Measurements from ENCODE around the gene KLK1.
"Not testable (repeated sequence)": the region's sequence is repeated elsewhere in the genome, so short reads cannot be mapped to it uniquely, and the experiment has no call there.

KLK1 gene

DNA sequence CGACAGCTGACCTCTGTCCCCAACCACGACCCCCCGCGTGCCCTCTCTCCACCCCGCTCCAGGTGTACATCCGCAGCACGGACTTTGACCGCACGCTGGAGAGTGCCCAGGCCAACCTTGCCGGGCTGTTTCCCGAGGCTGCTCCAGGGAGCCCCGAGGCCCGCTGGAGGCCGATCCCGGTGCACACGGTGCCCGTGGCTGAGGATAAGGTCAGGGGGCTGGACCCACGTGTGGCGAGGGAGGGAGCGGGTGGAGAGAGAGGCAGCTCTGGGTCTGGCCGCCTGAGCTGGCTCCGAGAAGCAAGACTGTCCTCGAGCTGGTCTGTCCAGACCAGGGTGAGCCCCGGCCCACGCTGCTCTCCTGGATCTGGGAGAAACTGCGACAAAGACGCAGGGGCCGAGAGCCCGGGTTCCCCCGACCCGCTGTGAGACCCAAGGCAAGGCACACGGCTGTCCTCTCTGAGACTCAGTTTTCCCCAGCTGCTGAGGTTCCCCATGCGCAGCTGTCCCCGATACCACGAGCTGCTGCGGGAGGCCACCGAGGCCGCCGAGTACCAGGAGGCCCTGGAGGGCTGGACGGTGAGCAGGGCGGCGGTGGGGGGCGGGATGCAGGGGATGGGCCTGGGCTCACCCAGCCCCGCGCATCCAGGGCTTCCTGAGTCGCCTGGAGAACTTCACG lies 31.9 kb downstream of the KLK1 start:
- DNase-seq, result no peak

DNA sequence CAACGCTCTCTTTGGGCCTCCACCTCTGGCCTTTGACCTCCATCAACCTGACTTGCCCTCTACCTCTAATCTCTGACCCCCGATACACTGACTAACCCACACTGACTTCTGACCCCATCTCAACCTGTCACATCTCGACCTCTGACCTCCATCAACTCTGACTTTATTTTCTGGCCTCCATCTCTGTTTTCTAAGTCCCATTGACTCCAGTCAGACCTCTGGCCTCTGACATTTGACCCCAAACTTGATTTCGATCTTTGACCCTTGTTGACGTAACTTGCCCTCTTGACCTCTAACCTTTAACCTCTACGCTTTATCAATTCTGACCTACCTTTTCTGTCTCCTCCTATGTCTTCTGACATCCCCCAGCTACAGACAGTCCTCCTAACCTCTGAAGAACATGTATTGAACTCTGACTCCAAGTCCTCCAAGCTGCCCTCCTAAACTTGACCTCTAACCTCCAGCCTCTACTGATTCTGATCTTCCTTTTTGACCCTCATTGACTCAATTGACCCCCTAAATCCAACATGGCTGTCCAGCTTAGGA lies 32.6 kb downstream of the KLK1 start:
- DNase-seq, result no peak

DNA sequence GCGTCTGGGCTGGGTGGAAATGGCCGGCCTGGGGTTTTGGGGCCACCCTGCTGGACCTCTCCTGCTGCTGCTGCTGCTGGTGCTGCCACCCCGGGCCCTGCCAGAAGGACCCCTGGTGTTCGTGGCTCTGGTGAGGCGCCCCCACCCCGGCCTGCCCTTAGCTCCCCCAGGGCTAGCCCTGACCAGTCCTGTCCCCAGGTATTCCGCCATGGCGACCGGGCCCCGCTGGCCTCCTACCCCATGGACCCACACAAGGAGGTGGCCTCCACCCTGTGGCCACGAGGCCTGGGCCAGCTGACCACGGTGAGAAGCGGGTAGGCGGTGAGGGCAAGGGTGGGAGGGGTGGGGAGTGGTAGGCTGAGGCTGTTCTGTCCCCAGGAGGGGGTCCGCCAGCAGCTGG lies 33.2 kb downstream of the KLK1 start, which contains the start of gene ACP4:
ACP4 (plus strand) TSS at position 20 of the 400 bp plus-strand sequence; CDS start at position 20, 0 bp downstream.
- no peak for DNase-seq

DNA sequence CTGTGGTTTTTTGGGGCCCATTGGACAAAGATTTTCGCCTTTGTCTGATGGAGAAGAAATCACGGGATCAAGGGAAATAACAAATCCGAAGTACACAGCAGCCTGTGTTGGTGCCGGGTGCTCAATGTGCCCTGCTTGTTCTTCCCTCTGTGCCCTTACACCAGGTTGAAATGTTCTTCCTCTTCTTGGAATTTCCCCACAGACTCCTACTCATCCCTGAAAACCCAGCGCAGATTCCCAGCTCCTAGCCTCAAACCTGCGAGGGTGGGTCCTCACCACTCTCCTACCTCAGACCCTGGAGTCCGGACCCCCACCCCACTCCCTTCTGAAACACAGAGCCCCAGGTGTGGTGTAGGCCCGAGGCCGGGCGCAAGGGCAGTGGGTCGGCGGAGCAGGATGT lies 38.3 kb downstream of the KLK1 start:
- DNase-seq, result no peak

DNA sequence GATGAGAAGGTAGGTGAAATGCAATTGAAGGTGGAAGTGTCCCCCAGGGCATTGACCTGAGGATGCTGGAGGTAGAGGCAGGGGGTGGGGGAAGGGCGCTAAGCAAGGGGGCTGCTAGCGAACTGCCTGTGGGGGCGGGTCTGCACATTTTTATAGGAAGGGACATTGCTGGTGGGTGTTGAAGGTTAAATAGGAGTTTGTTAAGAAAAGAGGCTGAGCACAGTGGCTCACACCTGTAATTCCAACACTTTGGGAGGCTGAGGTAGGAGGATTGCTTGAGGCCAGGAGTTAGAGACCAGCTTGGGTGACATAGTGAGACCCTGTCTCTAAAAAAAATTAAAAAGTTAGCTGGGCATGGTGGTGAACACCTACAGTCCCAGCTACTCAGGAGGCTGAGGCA lies 38.9 kb downstream of the KLK1 start:
- DNase-seq, result no peak

DNA sequence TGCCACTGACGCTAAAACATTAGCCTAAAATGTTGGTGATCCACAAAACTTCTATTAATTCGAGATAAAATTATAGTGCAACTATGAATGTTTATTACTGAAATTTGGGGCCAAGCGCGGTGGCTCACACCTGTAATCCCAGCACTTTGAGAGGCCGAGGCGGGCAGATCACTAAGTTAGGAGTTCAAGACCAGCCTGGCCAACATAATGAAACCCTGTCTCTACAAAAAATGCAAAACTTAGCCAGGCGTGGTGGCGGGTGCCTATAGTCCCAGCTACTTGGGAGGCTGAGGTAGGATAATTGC lies 39.8 kb downstream of the KLK1 start:
- not testable (repeated sequence) for DNase-seq

DNA sequence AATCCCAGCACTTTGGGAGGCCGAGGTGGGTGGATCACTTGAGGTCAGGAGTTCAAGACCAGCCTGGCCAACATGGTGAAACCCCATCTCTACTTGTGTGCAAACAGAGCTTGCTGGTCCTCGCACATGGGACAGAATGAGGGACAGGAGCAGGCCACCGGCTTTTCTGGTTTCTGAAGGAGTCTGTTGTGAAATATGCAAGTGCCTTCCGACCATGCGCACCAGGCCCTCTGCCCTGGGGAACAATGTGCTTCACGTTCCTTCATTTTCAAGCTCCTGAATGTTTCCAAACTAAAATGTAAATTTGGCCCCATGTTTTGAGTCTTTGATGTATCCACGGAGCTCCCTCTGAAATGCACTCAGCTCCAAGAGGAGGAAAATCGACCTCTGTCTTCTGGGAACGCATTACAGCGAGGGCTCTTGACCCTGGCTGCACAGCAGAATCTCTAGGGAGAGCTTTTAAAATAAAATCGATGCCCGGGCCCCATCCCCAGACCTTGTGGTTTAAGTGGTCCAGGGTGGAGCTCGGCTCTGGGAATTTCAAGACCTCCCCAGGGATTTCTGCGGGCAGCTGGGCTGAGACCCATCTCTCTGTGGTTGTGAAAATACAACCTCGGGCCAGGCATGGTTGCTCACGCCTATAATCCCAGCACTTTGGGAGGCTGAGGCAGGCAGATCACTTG lies 42.7 kb downstream of the KLK1 start:
- DNase-seq, result no peak

DNA sequence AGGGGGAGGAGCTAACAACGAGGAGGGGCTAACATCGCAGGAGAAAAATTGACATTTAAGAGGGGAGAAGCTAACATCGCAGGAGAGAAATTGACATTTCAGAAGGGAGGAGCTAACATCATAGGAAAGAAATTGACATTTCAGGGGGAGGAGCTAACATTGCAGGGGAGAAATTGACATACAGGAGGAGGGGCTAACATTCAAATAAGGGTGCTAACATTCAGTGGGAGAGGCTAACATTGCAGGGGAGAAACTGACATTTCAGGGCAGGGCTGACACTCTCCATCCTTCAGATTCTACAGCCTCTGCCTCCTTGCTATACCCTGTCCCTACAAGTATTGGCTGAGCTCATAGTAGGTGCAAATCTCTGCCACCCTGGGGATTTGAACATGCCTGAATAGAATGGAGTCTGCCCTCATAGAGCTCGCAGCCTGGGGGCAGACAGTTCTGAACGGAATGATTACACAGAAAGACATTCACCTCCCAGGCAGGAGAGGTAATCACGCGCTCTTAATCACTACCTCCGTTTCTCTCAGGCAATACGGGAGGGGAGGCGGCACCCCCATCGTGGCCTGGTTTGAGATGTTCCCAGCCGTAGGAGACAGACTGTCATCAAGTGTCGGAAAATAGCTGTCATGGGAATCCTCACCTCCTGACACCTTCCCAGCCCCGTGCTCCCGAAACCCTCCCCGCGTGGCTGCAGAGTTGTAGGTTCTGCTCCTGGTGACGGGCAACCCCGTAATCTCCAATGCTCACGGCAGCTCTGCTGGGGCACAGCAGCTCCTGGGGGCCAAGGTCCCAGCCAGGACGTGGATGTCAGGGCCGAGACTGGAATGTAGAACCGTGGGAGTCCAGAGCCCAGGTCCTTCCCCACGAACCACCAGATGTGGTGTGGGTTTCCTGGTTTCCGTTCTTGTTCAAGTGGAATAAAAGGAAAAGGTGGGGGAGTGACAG lies 43.8 kb downstream of the KLK1 start:
- DNase-seq, result no peak

DNA sequence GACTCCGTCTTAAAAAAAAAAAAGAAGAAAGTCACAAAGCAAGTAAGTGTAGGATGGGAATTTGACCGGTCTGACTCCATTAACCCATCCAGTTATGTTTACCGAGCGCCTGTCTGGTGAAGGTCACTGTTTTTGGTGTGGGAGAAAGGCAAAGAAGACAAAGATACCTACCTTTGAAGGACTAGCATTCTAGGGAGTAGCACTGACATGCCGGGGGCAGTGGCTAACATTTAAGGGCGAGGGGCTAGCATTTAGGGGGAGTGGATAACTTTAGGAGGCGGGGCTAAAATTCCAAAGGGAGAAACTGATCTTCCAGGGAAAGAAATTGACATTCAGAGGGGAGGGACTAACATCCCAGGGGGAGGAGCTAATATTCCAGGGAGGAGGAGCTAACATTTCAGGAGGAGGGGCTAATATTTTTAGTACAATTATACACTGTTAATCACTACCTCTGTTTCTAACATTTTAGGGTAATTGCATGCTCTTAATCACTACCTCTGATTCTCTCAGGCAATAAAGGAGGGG lies 44.6 kb downstream of the KLK1 start:
- no peak for DNase-seq

DNA sequence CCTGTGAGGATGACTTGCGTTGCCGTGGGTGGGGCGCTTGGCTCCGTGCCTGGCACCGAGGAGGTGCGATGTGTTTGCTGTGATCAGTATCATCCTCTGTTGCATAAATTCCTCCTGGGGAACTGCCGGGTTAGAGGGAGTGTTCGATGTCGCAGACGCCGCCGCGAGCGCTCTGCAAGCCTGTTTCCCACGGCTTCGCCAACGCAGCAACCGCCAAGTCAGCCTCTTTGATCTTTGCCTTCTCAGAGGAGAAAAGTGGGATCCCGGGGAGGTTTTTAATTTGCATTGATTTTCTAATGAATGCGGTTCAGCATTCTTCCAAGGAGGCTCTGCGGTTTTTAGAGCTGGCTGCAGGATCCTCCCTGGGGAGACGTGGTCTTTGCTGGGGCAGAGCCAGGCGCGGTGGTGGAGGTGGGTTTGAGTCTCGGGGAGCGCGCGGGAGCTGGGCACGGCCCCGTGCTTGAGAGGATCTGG lies 45.7 kb downstream of the KLK1 start:
- peak; percentile 24 for DNase-seq

DNA sequence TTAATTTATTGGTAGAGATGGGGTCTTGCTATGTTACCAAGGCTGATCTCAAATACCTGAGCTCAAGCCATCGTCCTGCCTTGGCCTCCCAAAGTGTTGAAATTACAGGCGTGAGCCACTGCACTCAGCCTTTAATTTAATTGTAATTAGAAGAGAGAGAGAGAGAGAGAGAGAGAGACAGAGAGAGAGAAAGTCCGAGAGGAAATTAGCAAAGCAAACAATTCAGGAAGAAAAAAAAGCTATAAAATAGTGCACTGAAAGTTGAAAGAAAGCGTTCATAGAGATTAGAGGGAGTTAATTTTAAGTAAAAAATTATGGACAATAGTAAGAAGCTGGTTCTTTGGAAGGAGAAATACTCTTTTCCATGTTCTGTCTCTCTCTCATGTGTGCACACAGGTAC lies 46.3 kb downstream of the KLK1 start:
- no peak for DNase-seq

DNA sequence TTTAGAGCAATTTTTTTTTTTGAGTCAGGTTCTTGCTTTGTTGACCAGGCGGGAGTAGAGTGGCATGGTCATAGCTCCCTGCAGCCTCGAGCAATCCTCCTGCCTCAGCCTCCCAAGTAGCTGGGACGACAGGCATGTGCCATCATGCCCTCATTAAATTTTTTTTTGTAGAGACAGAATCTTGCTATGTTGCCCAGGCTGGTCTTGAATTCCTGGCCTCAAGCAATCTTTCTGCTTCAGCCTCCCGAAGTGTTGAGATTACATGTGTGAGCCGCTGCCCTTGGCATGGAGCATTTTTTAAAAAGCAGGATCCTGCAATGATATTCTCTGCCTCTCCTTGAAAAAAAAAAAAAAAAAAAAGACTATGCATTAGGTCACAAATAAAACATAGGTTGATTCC lies 47.5 kb downstream of the KLK1 start:
- DNase-seq, result no peak

DNA sequence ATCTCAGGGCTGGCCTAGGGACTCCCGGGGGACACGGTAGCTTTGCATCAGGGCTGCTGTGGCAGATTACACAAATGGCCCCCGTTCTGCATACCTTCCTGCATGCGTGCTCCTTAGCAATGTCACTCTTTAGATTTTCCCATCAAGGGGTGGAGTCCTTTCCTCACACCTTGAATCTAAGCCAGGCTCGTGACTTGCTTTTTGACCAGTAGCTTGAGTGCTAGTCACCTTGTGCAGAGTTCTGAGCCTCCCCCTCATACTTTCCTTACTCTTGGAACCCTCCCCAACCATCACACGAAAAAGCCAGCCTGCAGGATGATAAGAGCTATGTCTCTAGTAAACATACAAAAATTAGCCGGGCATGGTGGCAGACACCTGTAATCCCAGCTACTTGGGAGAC lies 50.1 kb downstream of the KLK1 start:
- not testable (repeated sequence) for DNase-seq

DNA sequence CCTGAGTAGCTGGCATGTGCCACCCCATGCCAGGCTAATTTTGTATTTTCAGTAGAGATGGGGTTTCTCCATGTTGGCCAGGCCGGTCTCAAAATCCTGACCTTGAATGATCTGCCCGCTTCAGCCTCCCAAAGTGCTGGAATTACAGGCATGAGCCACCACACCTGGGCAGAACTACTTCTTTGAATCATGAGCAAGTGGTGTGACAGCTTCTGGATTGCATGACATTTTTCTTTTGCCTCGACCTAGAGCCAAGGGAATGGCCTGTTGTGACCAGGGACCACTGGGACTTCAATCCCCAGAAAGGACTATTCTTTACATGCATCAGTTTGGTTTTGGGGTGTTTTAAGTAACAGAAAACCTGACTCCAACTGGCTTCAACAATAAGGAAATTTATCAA lies 50.7 kb downstream of the KLK1 start:
- DNase-seq, result not testable (repeated sequence)

DNA sequence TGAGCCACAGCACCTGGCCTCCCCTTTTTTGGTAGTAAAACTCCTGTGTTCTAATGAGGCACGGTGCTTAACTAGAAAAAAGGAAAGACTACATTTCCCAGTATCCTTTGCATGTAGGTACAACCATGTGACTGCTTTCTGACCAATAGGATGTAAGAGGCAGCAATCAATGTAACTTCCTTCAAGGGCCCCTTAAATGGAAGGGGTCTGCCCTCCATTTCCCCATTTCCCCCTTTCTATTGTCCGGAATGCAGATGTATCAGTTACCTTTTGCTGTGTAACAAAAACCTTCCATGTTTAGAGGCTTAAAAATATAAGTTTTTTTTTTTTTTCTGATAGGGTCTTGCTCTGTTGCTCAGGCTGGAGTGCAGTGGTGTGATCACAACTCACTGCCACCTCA lies 51.1 kb downstream of the KLK1 start:
- peak; percentile 20 for DNase-seq

DNA sequence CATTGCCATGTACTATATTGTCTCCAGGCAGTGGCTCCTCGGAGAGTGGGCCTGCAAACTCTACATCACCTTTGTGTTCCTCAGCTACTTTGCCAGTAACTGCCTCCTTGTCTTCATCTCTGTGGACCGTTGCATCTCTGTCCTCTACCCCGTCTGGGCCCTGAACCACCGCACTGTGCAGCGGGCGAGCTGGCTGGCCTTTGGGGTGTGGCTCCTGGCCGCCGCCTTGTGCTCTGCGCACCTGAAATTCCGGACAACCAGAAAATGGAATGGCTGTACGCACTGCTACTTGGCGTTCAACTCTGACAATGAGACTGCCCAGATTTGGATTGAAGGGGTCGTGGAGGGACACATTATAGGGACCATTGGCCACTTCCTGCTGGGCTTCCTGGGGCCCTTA lies 52.7 kb downstream of the KLK1 start:
- DNase-seq, result no peak

DNA sequence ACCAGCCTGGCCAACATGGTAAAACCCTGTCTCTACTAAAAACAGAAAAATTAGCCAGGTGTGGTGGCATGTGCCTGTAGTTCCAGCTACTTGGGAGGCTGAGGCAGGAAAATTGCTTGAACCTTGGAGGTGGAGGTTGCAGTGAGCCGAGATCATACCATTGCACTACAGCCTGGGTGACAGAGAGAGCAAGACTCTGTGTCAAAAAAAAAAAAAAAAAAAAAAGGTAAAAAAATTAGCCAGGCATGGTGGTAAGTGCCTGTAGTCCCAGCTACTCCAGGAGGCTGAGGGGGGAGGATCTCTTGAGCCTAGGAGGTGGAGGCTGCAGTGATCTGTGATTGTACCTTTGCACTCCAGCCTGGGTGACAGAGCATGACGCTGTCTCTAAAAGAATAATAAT lies 53.4 kb downstream of the KLK1 start, which contains the start of gene GPR32:
GPR32 (plus strand) TSS at position 301 of the 400 bp plus-strand sequence. CDS start 137 bp downstream, outside the sequence.
- not testable (repeated sequence) for DNase-seq

Measured in NCI-H748 treated with DMSO at 0.1 percent for 48 hours (cell line).